ENCODE results near the gene CEACAM1.
"Not testable (repeated sequence)": the region's sequence is repeated elsewhere in the genome, so short reads cannot be mapped to it uniquely, and the experiment has no call there.

Gene CEACAM1

GRCh38 chr19:42475366-42475765 lies 52.9 kb downstream of the CEACAM1 start:
- no peak for DNase-seq (ENCODE audit: low spot score)

DNA sequence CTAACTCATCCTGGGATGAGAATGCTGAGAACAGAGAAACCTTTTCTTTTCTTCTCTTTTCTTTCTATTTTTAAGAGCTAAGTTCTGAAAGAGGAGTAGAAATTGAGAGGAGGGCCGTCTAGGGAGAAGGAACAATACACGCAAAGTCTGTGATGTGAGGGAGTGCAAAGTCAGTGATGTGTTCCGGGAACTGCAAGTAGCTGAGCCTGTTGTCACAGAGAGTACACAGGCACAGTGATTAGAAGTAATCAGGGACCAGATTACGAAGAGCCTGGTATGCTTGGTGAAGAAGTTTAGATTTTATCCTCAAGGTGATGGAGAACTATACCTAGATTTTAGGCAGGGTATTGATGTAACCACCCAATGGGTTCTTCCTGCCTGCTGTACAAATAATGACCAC lies 53.5 kb downstream of the CEACAM1 start:
- DNase-seq (ENCODE audit: low spot score) = no peak

DNA sequence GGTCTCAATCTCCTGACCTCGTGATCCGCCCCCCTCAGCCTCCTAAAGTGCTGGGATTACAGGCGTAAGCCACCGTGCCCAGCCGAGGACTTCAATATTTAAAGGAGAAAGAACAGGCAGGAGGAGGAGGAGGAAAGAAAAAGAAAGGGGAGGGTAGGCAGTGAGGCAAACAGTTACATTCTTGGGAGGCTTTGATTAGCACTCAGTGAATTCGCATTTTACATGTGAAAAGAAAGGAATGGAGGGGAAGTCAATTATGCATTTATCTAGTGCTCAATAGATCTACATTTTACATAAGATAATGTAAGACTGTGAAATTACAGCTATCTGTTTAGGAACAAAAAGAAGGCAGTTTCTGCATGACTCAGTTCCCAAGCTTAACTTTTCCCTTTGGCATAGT lies 54.6 kb downstream of the CEACAM1 start:
- DNase-seq (ENCODE audit: low spot score) = no peak

- no peak for DNase-seq (ENCODE audit: low spot score)
Measured at GRCh38 chr19:42472402-42473147, 55.7 kb downstream of the CEACAM1 start.

DNA sequence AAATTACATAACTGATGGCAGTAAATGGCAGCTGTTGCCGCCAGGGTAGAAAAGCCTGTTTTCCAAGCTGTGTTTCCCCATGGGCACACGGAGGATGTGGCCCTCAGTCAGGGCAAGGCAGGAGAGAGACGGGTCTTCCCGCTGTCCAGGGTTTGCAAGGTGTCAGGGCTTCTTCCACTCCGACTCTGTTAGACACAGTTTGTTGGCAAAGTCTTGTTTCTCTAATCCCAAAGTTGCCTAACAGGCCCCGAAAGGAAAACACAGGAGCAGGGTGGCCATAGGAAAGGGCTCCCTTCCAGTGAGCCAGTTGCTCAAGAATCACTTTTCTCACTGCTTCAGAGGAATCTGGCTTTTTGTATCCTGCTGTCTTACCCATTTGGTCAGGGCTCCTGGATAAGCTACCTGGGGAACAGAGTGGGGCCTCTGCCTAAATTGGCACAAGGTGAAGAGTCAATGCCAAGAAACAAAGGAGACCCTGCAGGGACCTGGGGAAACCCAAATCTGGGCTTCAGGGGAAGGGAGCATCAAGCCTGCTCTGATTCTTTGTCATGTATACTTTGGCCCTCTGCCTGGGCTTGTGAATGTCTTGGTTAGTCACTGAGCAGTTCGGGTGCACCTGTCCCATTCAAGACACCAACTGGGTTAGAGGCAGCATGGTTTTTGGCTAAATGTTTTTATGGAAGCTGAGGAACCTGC lies 56.6 kb downstream of the CEACAM1 start:
- DNase-seq (ENCODE audit: low spot score) = no peak

GRCh38 chr19:42469311-42470235 lies 58.7 kb downstream of the CEACAM1 start:
- DNase-seq (ENCODE audit: low spot score) = peak; percentile 26

DNA sequence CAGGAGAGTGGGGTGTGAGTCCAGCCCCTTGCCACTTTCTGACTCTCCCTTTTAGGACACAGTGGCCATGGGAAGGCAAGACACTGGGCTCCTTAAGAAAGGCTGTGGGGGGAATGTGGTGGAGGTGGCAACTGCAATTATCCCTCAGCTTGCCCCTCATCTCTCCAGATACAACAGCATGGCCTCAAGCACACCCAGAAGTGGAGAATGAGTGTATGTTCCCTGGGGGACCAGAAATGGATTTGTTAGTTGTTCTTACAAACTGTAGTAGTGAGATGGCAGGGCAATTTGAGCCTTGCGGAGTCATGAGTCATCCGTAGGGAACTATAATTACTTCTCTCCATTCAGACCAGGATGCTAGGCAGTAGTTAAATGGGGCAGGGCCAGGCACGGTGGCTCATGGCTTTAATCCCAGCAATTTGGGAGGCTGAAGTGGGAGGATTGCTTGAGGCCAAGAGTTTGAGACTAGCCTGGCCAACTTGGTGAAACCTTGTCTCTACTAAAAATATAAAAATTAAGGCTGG lies 59.9 kb downstream of the CEACAM1 start:
- DNase-seq (ENCODE audit: low spot score) = no peak

GRCh38 chr19:42467183-42467760 lies 61.0 kb downstream of the CEACAM1 start:
- peak; percentile 21 for DNase-seq (ENCODE audit: low spot score)

- peak; percentile 45 for DNase-seq (ENCODE audit: low spot score)
Measured at GRCh38 chr19:42466521-42467182, 61.6 kb downstream of the CEACAM1 start.

GRCh38 chr19:42465827-42466280 lies 62.4 kb downstream of the CEACAM1 start:
- DNase-seq (ENCODE audit: low spot score) = peak; percentile 86

DNA sequence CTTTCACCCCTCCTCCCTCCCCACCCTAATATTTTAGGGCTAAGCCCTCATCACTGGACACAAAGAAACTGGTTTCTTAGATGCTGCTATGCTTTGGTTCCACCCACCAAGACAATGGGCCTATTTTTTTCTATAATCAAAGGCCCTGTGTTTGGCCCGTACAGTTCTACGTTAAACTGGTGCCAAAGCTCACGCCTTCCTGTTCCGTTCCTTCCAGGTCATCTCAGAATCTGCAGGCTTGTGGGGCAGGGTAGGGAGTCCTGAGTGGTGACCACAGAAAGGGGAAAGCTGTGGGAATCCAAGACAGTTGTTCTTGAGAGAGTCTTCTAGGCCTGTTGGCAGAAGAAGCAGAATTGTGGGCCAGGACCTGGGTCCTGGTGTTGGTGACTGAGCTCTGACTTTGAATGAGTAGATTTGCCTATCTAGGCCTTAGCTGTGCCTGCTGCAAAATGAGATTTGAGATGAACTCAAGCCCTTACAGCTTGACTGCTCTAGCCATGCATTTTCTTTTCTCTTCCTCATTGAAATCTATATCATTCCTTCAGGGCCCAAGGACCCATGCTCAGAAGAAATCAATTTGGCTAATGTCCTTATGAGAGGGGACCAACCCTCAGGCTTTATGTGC lies 66.5 kb downstream of the CEACAM1 start:
- no peak for DNase-seq (ENCODE audit: low spot score)

GRCh38 chr19:42461231-42461630 lies 67.0 kb downstream of the CEACAM1 start:
- DNase-seq (ENCODE audit: low spot score) = not testable (repeated sequence)

DNA sequence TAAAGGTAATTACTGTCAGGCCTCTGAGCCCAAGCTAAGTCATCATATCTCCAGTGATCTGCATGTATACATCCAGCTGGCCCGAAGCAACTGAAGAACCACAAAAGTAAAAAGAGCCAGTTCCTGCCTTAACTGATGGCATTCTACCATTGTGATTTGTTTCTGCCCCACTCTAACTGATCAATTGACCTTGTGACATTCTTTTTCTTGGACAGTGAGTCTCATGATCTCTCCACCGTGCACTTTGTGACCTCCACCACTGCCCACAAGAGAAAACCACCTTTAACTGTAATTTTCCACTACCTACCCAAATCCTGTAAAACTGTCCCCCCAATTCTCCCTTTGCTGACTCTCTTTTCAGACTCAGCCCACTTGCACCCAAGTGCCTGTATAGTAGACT lies 68.4 kb downstream of the CEACAM1 start:
- no peak for DNase-seq (ENCODE audit: low spot score)
